GM12878 (cell line): ENCODE measurements around the gene PRRG3. TPM values are rescaled to one million over a fixed set of nuclear protein-coding genes. Genes with fewer than 3 reads are reported as not detected.

Experiments used
- CBFB ChIP-seq: IDR thresholded peaks from 2 replicates; pipeline ENCODE4 v1.6.1; 2016; ENCODE audit warnings: antibody characterized with exemption, low read depth
- CEBPB ChIP-seq, 2 experiments: fragments of 150-350 bp in 1 of 2; IDR thresholded peaks; 2 replicates each; pipeline ENCODE4 v1.6.1; 2012 to 2014; ENCODE audit warnings: low read depth in 2 of 2, low read length in 2 of 2, borderline replicate concordance in 1 of 2, inconsistent platforms in 1 of 2
- CTCF ChIP-seq, 3 experiments: IDR thresholded peaks in 2 of 3; conservative IDR thresholded peaks in 1 of 3; 2 replicates each; pipeline ENCODE4 v1.5.1; 2011; ENCODE audit warnings: low read depth in 3 of 3, low read length in 3 of 3, mild to moderate bottlenecking in 3 of 3, control low read depth in 2 of 3, moderate library complexity in 2 of 3, inconsistent platforms in 1 of 3, mixed read lengths in 1 of 3; ENCODE audit not compliant: control insufficient read depth in 2 of 3, insufficient read depth in 1 of 3; ENCODE audit errors: extremely low read depth in 1 of 3
- E2F8 ChIP-seq: fragments of 450-650 bp; IDR thresholded peaks from 2 replicates; pipeline ENCODE4 v1.6.1; 2018; ENCODE audit warnings: mild to moderate bottlenecking, low read depth, moderate library complexity; ENCODE audit not compliant: partially characterized antibody
- IKZF1 ChIP-seq: fragments of 450-650 bp; conservative IDR thresholded peaks from 2 replicates; pipeline ENCODE4 v1.6.1; 2017; ENCODE audit warnings: antibody characterized with exemption, mild to moderate bottlenecking
- SREBF1 ChIP-seq: IDR thresholded peaks from 2 replicates; pipeline ENCODE4 v1.6.1; 2012; ENCODE audit warnings: mild to moderate bottlenecking, low read length
- ZNF592 ChIP-seq: fragments of 450-650 bp; IDR thresholded peaks from 2 replicates; pipeline ENCODE4 v1.6.1; 2017; ENCODE audit warnings: mild to moderate bottlenecking, moderate library complexity
- polyA plus RNA-seq, 11 experiments: library from polyadenylated mRNA; depleted of rRNA in 4 of 11; unstranded in 6 of 11; stranded (reverse) in 5 of 11; fragments of >200 nt; fragmentation: Nextera tagmentation in 4 of 11; fragmentation: Illumina TruSeq in 1 of 11; extraction: Ambion mirVana in 4 of 11; extraction: Trizol in 1 of 11; gene quantifications; 1 replicate in 1 of 11; 2 replicates in 10 of 11; pipeline versions ENCODE4 v1.2.1 to v1.2.3, GENCODE V29; 2011 to 2016; ENCODE audit warnings: inconsistent platforms in 2 of 11, missing spikeins in 2 of 11, low read depth in 1 of 11
- total RNA-seq, 4 experiments: library from RNA; depleted of rRNA in 3 of 4; stranded (reverse); fragments of >200 nt in 3 of 4; fragmentation: Illumina TruSeq in 1 of 4; extraction: Trizol in 1 of 4; gene quantifications; 2 replicates each; pipeline versions ENCODE4 v1.2.1 to v1.2.3, GENCODE V29; 2013 to 2021

The PRRG3 gene
- total and polyA plus RNA-seq, 10 of the 15 experiments (the other 5 are each of a cell fraction or from before 2014, with no cell fraction given), result under 0.01 TPM; not detected in 9

- no peak for TF ChIP-seq CTCF (IDR thresholded peaks at IDR 0.05 in 2 of 3, conservative IDR thresholded peaks at IDR 0.05 in 1 of 3; ENCODE audit: control insufficient read depth in 2 of 3, extremely low read depth in 1 of 3, insufficient read depth in 1 of 3, low read depth in 3 of 3, low read length in 3 of 3)
- no peak for TF ChIP-seq CEBPB (IDR thresholded peaks at IDR 0.05; ENCODE audit: borderline replicate concordance in 1 of 2, low read depth in 2 of 2, low read length in 2 of 2)
- no peak for TF ChIP-seq IKZF1
- TF ChIP-seq CBFB, result no peak
- TF ChIP-seq SREBF1, result no peak
- TF ChIP-seq ZNF592, result no peak
- TF ChIP-seq E2F8, result no peak
- TF ChIP-seq, all 136 proteins: peak for 0
Observed at GRCh38 chrX:151712253-151712652, 17.0 kb downstream of the PRRG3 start (continued).
